HL-60 (cell line): ENCODE data around the gene PPIL4.

Source experiments
- DNase-seq, 2 experiments: peaks; one replicate each; pipeline ENCODE4 v3.0.0-alpha.2; 2010 to 2020; ENCODE audit warnings: low read depth in 1 of 2, low spot score in 1 of 2
- H3K27ac ChIP-seq: fragments of 250-450 bp; sonication (Bioruptor Pico); replicated peaks from 2 replicates; pipeline ENCODE4 v1.5.1; 2020; ENCODE audit warnings: mild to moderate bottlenecking, moderate library complexity
- H3K27me3 ChIP-seq: fragments of 250-450 bp; sonication (Bioruptor Pico); 2 replicates; pipeline ENCODE4 v1.5.1; 2021; ENCODE audit warnings: mild to moderate bottlenecking, moderate library complexity; ENCODE audit not compliant: insufficient read depth, poor library complexity, severe bottlenecking
- H3K4me3 ChIP-seq: replicated peaks from 2 replicates; pipeline ENCODE4 v1.5.1; 2011; ENCODE audit warnings: mild to moderate bottlenecking, control low read depth, low read length; ENCODE audit not compliant: insufficient read depth
- CTCF ChIP-seq: IDR thresholded peaks from one replicate; pipeline ENCODE4 v1.5.1; 2011; ENCODE audit warnings: low read length, control low read depth, inconsistent platforms; ENCODE audit not compliant: insufficient read depth
- GABPA ChIP-seq: IDR thresholded peaks from 2 replicates; pipeline ENCODE4 v1.6.1; 2012; ENCODE audit warnings: low read depth
- POLR2AphosphoS5 ChIP-seq: IDR thresholded peaks from 2 replicates; pipeline ENCODE4 v1.6.1; 2012; ENCODE audit warnings: low read depth
- SPI1 ChIP-seq: IDR thresholded peaks from 2 replicates; pipeline ENCODE4 v1.6.1; 2012; ENCODE audit warnings: low read depth, mild to moderate bottlenecking, borderline replicate concordance
- TF ChIP-seq, protein P1 (sequence below): IDR thresholded peaks from 2 replicates; pipeline ENCODE4 v1.6.1; 2012; ENCODE audit warnings: low read depth; ENCODE audit not compliant: insufficient replicate concordance

The PPIL4 gene

DNA sequence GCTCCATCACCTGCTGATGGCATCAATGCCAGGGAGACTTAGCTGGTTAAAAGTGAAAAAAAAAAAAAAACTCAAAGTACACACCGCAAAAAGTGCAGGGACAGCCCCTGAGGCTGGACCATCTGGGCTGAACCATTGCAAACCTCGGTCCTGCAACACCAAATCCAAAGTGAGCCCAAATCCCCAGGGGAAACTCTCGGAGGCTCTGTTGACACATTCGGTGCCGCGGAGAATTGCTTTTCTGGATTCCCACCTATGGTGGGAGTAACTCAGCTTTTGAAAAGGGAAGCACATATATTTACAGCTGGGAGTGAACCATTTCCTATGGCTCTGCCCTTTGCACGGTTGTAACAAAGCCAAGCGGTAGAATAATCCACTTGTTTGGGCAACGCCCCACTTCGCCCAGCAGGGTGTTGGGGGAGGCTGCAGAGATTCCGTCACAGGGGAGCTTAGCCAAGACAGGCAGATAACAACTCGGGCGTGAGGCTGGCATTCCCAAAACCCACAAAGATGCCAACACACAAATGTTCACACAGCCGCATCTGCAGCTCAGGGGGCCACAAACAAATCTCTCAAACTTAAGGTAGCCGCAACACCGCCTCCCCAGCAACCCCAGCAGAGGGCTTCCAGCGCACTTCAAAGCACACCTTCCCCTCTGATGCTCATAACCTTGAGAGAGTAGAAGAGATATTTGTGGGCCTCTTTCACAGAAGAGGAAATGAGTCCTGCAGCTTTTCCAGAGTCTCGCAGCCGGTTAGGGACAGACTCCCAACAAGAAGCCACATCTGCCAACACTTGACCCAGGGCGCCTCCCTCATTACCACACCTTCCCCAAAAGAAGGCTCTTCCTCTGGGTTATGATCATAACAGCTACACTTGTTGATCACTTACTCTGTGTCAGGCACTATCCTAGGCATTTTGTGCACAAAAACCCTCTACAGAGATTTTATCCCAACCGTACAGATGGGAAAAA is 72.5 kb downstream of the PPIL4 start:
- no peak overlapping the region for H3K27ac ChIP-seq
- H3K4me3 ChIP-seq, result no peak overlapping the region

DNA sequence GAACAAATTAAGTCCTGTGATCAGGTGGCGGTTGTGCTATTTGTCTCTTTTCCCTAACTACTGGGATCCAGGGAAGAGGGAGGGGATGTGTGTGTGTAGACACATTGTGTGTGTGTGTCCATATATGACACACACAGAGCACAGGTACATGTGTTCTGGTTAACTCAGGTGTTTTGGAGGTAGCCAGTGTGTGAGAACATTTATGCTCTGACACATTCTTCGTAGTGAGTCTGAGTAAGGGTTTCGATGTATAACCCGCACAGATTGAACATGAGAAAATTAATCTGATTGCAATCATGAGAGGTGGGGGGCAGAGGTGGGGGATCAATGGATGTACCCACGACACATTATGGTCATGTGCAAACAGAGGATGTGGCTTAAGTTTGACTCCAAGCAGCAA is 73.6 kb downstream of the PPIL4 start:
- no peak for DNase-seq
- Histone ChIP-seq H3K27ac (no peak overlapping the region), H3K27me3 (no peaks in the 10 kb centered on the region), H3K4me3 (no peak overlapping the region)
- TF ChIP-seq GABPA (no peak), SPI1 (no peak), POLR2AphosphoS5 (no peak), CTCF (no peak)
- TF ChIP-seq, protein P1, sequence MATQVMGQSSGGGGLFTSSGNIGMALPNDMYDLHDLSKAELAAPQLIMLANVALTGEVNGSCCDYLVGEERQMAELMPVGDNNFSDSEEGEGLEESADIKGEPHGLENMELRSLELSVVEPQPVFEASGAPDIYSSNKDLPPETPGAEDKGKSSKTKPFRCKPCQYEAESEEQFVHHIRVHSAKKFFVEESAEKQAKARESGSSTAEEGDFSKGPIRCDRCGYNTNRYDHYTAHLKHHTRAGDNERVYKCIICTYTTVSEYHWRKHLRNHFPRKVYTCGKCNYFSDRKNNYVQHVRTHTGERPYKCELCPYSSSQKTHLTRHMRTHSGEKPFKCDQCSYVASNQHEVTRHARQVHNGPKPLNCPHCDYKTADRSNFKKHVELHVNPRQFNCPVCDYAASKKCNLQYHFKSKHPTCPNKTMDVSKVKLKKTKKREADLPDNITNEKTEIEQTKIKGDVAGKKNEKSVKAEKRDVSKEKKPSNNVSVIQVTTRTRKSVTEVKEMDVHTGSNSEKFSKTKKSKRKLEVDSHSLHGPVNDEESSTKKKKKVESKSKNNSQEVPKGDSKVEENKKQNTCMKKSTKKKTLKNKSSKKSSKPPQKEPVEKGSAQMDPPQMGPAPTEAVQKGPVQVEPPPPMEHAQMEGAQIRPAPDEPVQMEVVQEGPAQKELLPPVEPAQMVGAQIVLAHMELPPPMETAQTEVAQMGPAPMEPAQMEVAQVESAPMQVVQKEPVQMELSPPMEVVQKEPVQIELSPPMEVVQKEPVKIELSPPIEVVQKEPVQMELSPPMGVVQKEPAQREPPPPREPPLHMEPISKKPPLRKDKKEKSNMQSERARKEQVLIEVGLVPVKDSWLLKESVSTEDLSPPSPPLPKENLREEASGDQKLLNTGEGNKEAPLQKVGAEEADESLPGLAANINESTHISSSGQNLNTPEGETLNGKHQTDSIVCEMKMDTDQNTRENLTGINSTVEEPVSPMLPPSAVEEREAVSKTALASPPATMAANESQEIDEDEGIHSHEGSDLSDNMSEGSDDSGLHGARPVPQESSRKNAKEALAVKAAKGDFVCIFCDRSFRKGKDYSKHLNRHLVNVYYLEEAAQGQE, result no peak

More for the DNA sequence above, 72.5 kb downstream of the PPIL4 start:
- TF ChIP-seq GABPA (no peak), SPI1 (no peak), POLR2AphosphoS5 (no peak), CTCF (no peak)
- TF ChIP-seq, protein P1, result no peak
- DNase-seq, result peak in 1 of 2 experiments; percentile 31
- no peaks in the 10 kb centered on the region for H3K27me3 ChIP-seq

DNA sequence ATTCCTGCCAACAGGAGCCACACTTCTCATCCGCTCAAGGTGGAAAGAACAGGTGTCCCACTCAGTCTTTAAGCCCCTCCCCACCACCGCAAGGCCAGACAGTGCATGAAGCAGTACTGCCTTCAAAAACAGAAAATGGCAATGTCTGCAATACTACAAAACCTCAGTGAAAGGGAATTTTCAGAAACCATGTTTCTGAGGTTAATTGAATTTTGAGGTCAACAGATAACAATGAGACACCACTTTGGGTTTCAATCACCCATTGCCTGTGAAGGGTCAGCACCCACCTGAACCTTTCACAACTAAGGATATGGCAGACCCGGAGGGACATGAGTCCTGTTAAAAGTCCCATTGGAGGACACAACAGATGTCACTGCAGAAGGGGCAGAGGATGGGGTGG is 74.0 kb downstream of the PPIL4 start:
- no peak overlapping the region for H3K27ac ChIP-seq

DNA sequence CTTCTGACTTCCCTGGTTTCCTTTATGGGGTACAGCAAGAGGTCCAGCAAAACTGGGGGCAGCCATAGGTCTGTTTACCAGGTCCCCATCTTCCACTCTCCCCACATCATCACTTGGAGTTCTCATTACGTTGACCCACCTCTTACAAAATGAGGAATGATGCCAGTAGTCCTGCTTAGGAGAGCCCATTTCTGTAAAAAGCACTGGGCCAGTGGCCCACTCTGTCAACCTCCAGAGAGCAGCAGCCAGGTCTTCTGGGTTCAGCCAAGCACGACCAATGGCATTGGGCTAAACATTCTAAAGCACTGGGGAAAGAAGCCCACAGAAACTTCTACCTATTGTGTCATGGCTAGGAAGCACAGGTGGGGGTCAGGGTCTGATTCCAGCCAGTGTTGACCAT is 74.9 kb downstream of the PPIL4 start:
- Histone ChIP-seq H3K4me3 (no peak overlapping the region), H3K27me3 (no peaks in the 10 kb centered on the region), H3K27ac (no peak overlapping the region)
- TF ChIP-seq GABPA (no peak), POLR2AphosphoS5 (no peak), CTCF (no peak), SPI1 (no peak)
- TF ChIP-seq, protein P1, result no peak
- no peak for DNase-seq

More for the DNA sequence above, 74.0 kb downstream of the PPIL4 start:
- no peak for DNase-seq
- no peak overlapping the region for H3K4me3 ChIP-seq
- H3K27me3 ChIP-seq, result no peaks in the 10 kb centered on the region
- TF ChIP-seq SPI1 (no peak), GABPA (no peak), POLR2AphosphoS5 (no peak)
